HepG2 (cell line): ENCODE measurements around the gene NKD1. TPM values are rescaled to one million over a fixed set of nuclear protein-coding genes. Genes with fewer than 3 reads are reported as not detected.
A peak's percentile ranks its signal among the peaks of the same experiment; 100 is the strongest.

ENCODE experiments used
- ATAC-seq: fragments of 200-7000 bp; cut with Tn5 transposase; 3 replicates; pipeline ENCODE4 v1.9.1; 2020; ENCODE audit warnings: mild to moderate bottlenecking, moderate library complexity
- BruUV-seq: library from RNA; stranded (reverse); fragments of 400-500 nt; replicated peaks from 2 replicates; lab custom pipeline; 2021; lab: Mats Ljungman, UMichigan
- CTCF ChIA-PET: fragments of 300-600 bp; formaldehyde crosslinking; extraction: SDS; loops from one replicate; lab custom pipeline; 2021; ENCODE audit warnings: low total read pairs, inconsistent platforms, low intra/inter-chr PET ratio; lab: Yijun Ruan, JAX
- POLR2A ChIA-PET: fragments of 350-600 bp; sonication (Branson Sonifier 250); formaldehyde crosslinking; loops from one replicate; lab custom pipeline; 2020; ENCODE audit warnings: antibody characterized with exemption, inconsistent platforms; lab: Yijun Ruan, JAX
- DNase-seq: peaks from one replicate; pipeline ENCODE4 v3.0.0-alpha.2; 2015; ENCODE audit warnings: low spot score
- FAIRE-seq: peaks from 3 replicates; lab custom pipeline; 2011; peaks lifted over from hg19 to GRCh38; lab: Jason Lieb, UNC
- H2AFZ ChIP-seq: one replicate; pipeline ENCODE4 v1.6.1; 2011; ENCODE audit warnings: low read length, inconsistent platforms
- H3K27ac ChIP-seq: fragments of 300-600 bp; 3 replicates; pipeline ENCODE4 v1.8.0; 2011; ENCODE audit warnings: mixed run types, mild to moderate bottlenecking, mixed read lengths, low read length, inconsistent platforms; ENCODE audit not compliant: insufficient read depth; ENCODE audit errors: extremely low read length
- H3K27me3 ChIP-seq, 2 experiments: fragments of 200-600 bp in 1 of 2; 2 replicates in 1 of 2; 3 replicates in 1 of 2; pipeline versions ENCODE4 v1.6.0 to v1.8.0; 2011; ENCODE audit warnings: low read length in 2 of 2, mild to moderate bottlenecking in 2 of 2, moderate library complexity in 2 of 2, inconsistent platforms in 1 of 2; ENCODE audit not compliant: insufficient read depth in 2 of 2, control insufficient read depth in 1 of 2
- H3K36me3 ChIP-seq, 2 experiments: fragments of 200-600 bp in 1 of 2; replicated peaks in 1 of 2; 2 replicates in 1 of 2; 3 replicates in 1 of 2; pipeline versions ENCODE4 v1.5.1 to v1.8.0; 2011; ENCODE audit warnings: low read length in 2 of 2, inconsistent platforms in 1 of 2; ENCODE audit not compliant: insufficient read depth in 2 of 2, control insufficient read depth in 1 of 2
- H3K4me1 ChIP-seq: 2 replicates; pipeline ENCODE4 v1.5.1; 2012; ENCODE audit warnings: low read length, inconsistent platforms; ENCODE audit not compliant: insufficient read depth
- H3K4me2 ChIP-seq: 2 replicates; pipeline ENCODE4 v1.6.0; 2011; ENCODE audit warnings: low read depth, low read length, inconsistent platforms
- H3K4me3 ChIP-seq, 3 experiments: fragments of 200-600 bp in 1 of 3; sonication (generic), shearing (Covaris generic) in 1 of 3; replicated peaks in 1 of 3; 2 replicates each; pipeline ENCODE4 v1.5.1; 2011 to 2016; ENCODE audit warnings: low read length in 3 of 3, inconsistent platforms in 2 of 3, low read depth in 2 of 3, mild to moderate bottlenecking in 2 of 3, control low read depth in 1 of 3, mixed read lengths in 1 of 3; ENCODE audit not compliant: insufficient read depth in 1 of 3
- H3K79me2 ChIP-seq: one replicate; pipeline ENCODE4 v1.6.1; 2011; ENCODE audit warnings: low read length, inconsistent platforms; ENCODE audit not compliant: insufficient read depth
- H3K9ac ChIP-seq: 2 replicates; pipeline ENCODE4 v1.6.0; 2011; ENCODE audit warnings: mild to moderate bottlenecking, low read depth, low read length, inconsistent platforms; ENCODE audit not compliant: insufficient read depth
- H3K9me3 ChIP-seq: 2 replicates; pipeline ENCODE4 v1.5.1; 2012; ENCODE audit warnings: mild to moderate bottlenecking, low read length
- H4K20me1 ChIP-seq: 2 replicates; pipeline ENCODE4 v1.6.0; 2011; ENCODE audit warnings: inconsistent platforms, mild to moderate bottlenecking, low read length, moderate library complexity; ENCODE audit not compliant: insufficient read depth
- ATF4 ChIP-seq, 2 experiments: fragments of 450-650 bp in 1 of 2; sonication (generic) in 1 of 2; formaldehyde crosslinking; IDR thresholded peaks; 2 replicates each; pipeline versions ENCODE4 v1.5.0 to v1.8.0; 2020 to 2022; ENCODE audit warnings: mild to moderate bottlenecking in 1 of 2, missing genetic modification reagents in 1 of 2
- GRHL1 ChIP-seq: sonication (generic); formaldehyde crosslinking; conservative IDR thresholded peaks from 2 replicates; pipeline ENCODE4 v1.8.0; 2022; ENCODE audit warnings: missing genetic modification reagents
- HNRNPL ChIP-seq: fragments of 200-400 bp; formaldehyde crosslinking; IDR thresholded peaks from 2 replicates; pipeline ENCODE4 v1.6.1; 2017; ENCODE audit warnings: mild to moderate bottlenecking, low read depth, low read length
- IRF2 ChIP-seq: IDR thresholded peaks from 2 replicates; pipeline ENCODE4 v1.6.1; 2018; ENCODE audit warnings: missing genetic modification reagents, missing compliant biosample characterization
- PAXIP1 ChIP-seq: sonication (generic); formaldehyde crosslinking; conservative IDR thresholded peaks from 2 replicates; pipeline ENCODE4 v1.4.0; 2020; ENCODE audit warnings: mild to moderate bottlenecking, missing genetic modification reagents, moderate library complexity
- RFXAP ChIP-seq: sonication (generic); formaldehyde crosslinking; IDR thresholded peaks from 2 replicates; pipeline ENCODE4 v1.4.0; 2020; ENCODE audit warnings: missing genetic modification reagents, borderline replicate concordance
- TRIM24 ChIP-seq: sonication (generic); formaldehyde crosslinking; IDR thresholded peaks from 2 replicates; pipeline ENCODE4 v1.8.0; 2022; ENCODE audit warnings: mild to moderate bottlenecking, missing genetic modification reagents
- U2AF2 ChIP-seq: fragments of 200-400 bp; formaldehyde crosslinking; IDR thresholded peaks from 2 replicates; pipeline ENCODE4 v1.6.1; 2017; ENCODE audit warnings: low read depth, mild to moderate bottlenecking, low read length
- ZMYM3 ChIP-seq: sonication (generic); formaldehyde crosslinking; IDR thresholded peaks from 2 replicates; pipeline ENCODE4 v1.5.1; 2020; ENCODE audit warnings: mild to moderate bottlenecking, missing genetic modification reagents
- ZNF280D ChIP-seq: sonication (generic); formaldehyde crosslinking; IDR thresholded peaks from 2 replicates; pipeline ENCODE4 v1.5.1; 2020; ENCODE audit warnings: mild to moderate bottlenecking, missing genetic modification reagents
- ZNF549 ChIP-seq: sonication (generic); formaldehyde crosslinking; IDR thresholded peaks from 2 replicates; pipeline ENCODE4 v1.5.0; 2020; ENCODE audit warnings: missing genetic modification reagents
- ZNF629 ChIP-seq: sonication (generic); formaldehyde crosslinking; conservative IDR thresholded peaks from 2 replicates; pipeline ENCODE4 v1.5.0; 2020; ENCODE audit warnings: missing genetic modification reagents
- ZNF713 ChIP-seq: sonication (generic); formaldehyde crosslinking; IDR thresholded peaks from 2 replicates; pipeline ENCODE4 v1.4.0; 2020; ENCODE audit warnings: mild to moderate bottlenecking, missing genetic modification reagents
- ZSCAN30 ChIP-seq: sonication (generic); formaldehyde crosslinking; IDR thresholded peaks from 2 replicates; pipeline ENCODE4 v1.5.0; 2020; ENCODE audit warnings: mild to moderate bottlenecking, missing genetic modification reagents
- WGBS: methylation state at CpG from one replicate; pipeline ENCODE4 v1.1.6; 2017; ENCODE audit warnings: low lambda C conversion rate; 5-methylcytosine and 5-hydroxymethylcytosine counted together
- in situ Hi-C: cut with HindIII; loops from 2 replicates; pipeline ENCODE4 v1.10.0; 2017; ENCODE audit warnings: low pct_unique_long_range_greater_than_20kb; ENCODE audit not compliant: extremely low pct_ligation_motif_present
- intact Hi-C: fragments of 100-400 bp; cut with micrococcal nuclease; formaldehyde crosslinking; loops from one replicate; pipeline ENCODE4 v1.10.0; 2022; ENCODE audit not compliant: unreplicated experiment
- polyA plus RNA-seq, 8 experiments: library from polyadenylated mRNA; depleted of rRNA in 3 of 8; stranded (reverse) in 7 of 8; unstranded in 1 of 8; fragments of >200 nt; fragmentation: Illumina TruSeq in 4 of 8; extraction: Trizol in 4 of 8; gene quantifications; 2 replicates each; pipeline versions ENCODE4 v1.2.1 to v1.2.3, GENCODE V29; 2011 to 2016; ENCODE audit warnings: low read depth in 4 of 8, missing spikeins in 1 of 8, mixed read lengths in 1 of 8; ENCODE audit not compliant: insufficient read depth in 1 of 8
- total RNA-seq, 5 experiments: library from RNA; depleted of rRNA; stranded (reverse); fragments of >200 nt; fragmentation: Illumina TruSeq; extraction: Trizol; gene quantifications; 2 replicates each; pipeline ENCODE4 v1.2.3, GENCODE V29; 2016; ENCODE audit warnings: low read depth in 1 of 5

NKD1 gene
- total and polyA plus RNA-seq, 2 of the 13 experiments (the other 11 are each of a cell fraction or from before 2014, with no cell fraction given) = 70.4 to 121 TPM

GRCh38 chr16:50697881-50698767 is 149.9 kb downstream of the NKD1 start:
- Histone ChIP-seq H3K4me3 (peak overlapping the region; percentile 0 to 37 (median 13); a peak in 3 of 6 replicates), H3K27ac (no peak overlapping the region), H3K9me3 (no peaks in the 10 kb centered on the region), H2AFZ (peak overlapping the region; percentile 87), H3K4me2 (peak overlapping the region; percentile 54), H3K27me3 (peaks cover under 1 to 15% of the 10 kb centered on the region in 2 experiments; a peak in 4 of 5 replicates), H3K36me3 (no peaks in the 10 kb centered on the region), H3K79me2 (no peaks in the 10 kb centered on the region), H3K9ac (peak overlapping the region; percentile 41; the same call in 1 of the 2 replicates), H3K4me1 (peaks cover 63% of the 10 kb centered on the region), H4K20me1 (no peaks in the 10 kb centered on the region)
- 64% methylated on average over 19 of the region's 19 CpGs for WGBS
- DNase-seq (no peak), ATAC-seq (no peak), FAIRE-seq (no peak)
- no TSS peak for BruUV-seq
- ChIA-PET CTCF (no interaction called here), POLR2A (interaction anchor here (1.1 to 1.5 kb wide), 2 partner anchors 41 to 43 kb away, joined by 4 read pairs; partner anchors contain the start of gene CYLD)
- intact Hi-C loops (no loop called here), in situ Hi-C loops (no loop called here)
- TF ChIP-seq GRHL1 (no peak), TRIM24 (CRISPR knock-in tag) (no peak), ZNF280D (CRISPR knock-in tag) (no peak), HNRNPL (0 out of 2 replicates have a peak, but pooled peaks have one; percentile 19), RFXAP (no peak), PAXIP1 (CRISPR knock-in tag) (no peak), IRF2 (CRISPR knock-in tag) (peak; percentile 71), ATF4 (CRISPR knock-in tag; IDR thresholded peaks at IDR 0.05) (no peak), ZNF629 (CRISPR knock-in tag) (peak; percentile 96), U2AF2 (no peak), ZNF549 (CRISPR knock-in tag) (no peak), ZMYM3 (peak; percentile 81), ZSCAN30 (CRISPR knock-in tag) (no peak), ZNF713 (no peak)
